SKM-1 (cell line): Measurements from ENCODE around the gene IGFBP7.
"Not testable (repeated sequence)": the region's sequence is repeated elsewhere in the genome, so short reads cannot be mapped to it uniquely, and the experiment has no call there.

Experiments used
- DNase-seq: peaks from one replicate; lab custom pipeline; 2025; ENCODE audit not compliant: unreplicated experiment; lab: John Stamatoyannopoulos, UW

IGFBP7 gene

GRCh38 chr4:57075367-57075766 is 34.8 kb downstream of the IGFBP7 start:
- no peak for DNase-seq

GRCh38 chr4:57074744-57075143 is 35.4 kb downstream of the IGFBP7 start:
- no peak for DNase-seq

- DNase-seq: no peak
Observed at GRCh38 chr4:57073559-57073958, 36.6 kb downstream of the IGFBP7 start.

GRCh38 chr4:57071326-57071725 is 38.9 kb downstream of the IGFBP7 start:
- DNase-seq: peak; percentile 12

- no peak for DNase-seq
Observed at GRCh38 chr4:57070461-57070860, 39.7 kb downstream of the IGFBP7 start.

GRCh38 chr4:57068237-57068981 is 41.8 kb downstream of the IGFBP7 start:
- no peak for DNase-seq

GRCh38 chr4:57065730-57066482 is 44.3 kb downstream of the IGFBP7 start:
- no peak for DNase-seq

- DNase-seq: no peak
Observed at GRCh38 chr4:57064811-57065711, 45.1 kb downstream of the IGFBP7 start.

GRCh38 chr4:57064120-57064519 is 46.1 kb downstream of the IGFBP7 start:
- DNase-seq: no peak

GRCh38 chr4:57063518-57063917 is 46.7 kb downstream of the IGFBP7 start:
- no peak for DNase-seq

GRCh38 chr4:57061395-57061794 is 48.8 kb downstream of the IGFBP7 start:
- no peak for DNase-seq

- not testable (repeated sequence) for DNase-seq
Observed at GRCh38 chr4:57060717-57061067, 49.5 kb downstream of the IGFBP7 start.

GRCh38 chr4:57059890-57060716 is 50.1 kb downstream of the IGFBP7 start:
- no peak for DNase-seq

- no peak for DNase-seq
Observed at GRCh38 chr4:57055886-57056285, 54.3 kb downstream of the IGFBP7 start.

- DNase-seq: no peak
Observed at GRCh38 chr4:57053508-57053907, 56.7 kb downstream of the IGFBP7 start.

- DNase-seq: no peak
Observed at GRCh38 chr4:57051524-57051923, 58.7 kb downstream of the IGFBP7 start.

GRCh38 chr4:57051095-57051494 is 59.1 kb downstream of the IGFBP7 start:
- peak; percentile 16 for DNase-seq

GRCh38 chr4:57048590-57049304 is 61.4 kb downstream of the IGFBP7 start:
- no peak for DNase-seq

- DNase-seq: not testable (repeated sequence)
Observed at GRCh38 chr4:57047046-57047445, 63.1 kb downstream of the IGFBP7 start.

GRCh38 chr4:57044996-57045395 is 65.2 kb downstream of the IGFBP7 start:
- no peak for DNase-seq
